ENCODE results near the gene TRIM2. TPM values are rescaled to one million over a fixed set of nuclear protein-coding genes. Genes with fewer than 3 reads are reported as not detected.

TRIM2 gene
- total RNA-seq, 4 donors from 2014 or later: 25.9 to 121 (median 45.6) TPM

GRCh38 chr4:153290134-153290533 lies 85.9 kb downstream of the TRIM2 start:
- DNase-seq: no peak
- no peaks in the 10 kb centered on the region for H3K4me1 ChIP-seq
- no peaks in the 10 kb centered on the region for H3K36me3 ChIP-seq
- H3K4me3 ChIP-seq: no peak overlapping the region
- TF ChIP-seq POLR2A (IDR thresholded peaks at IDR 0.05) (no peak), CTCF (IDR thresholded peaks at IDR 0.05) (no peak)
- intact Hi-C loops (cut with DNase I; ENCODE audit: low total_unique reads): no loop called here
- no peak overlapping the region for H3K27ac ChIP-seq
- no peaks in the 10 kb centered on the region for H3K9me3 ChIP-seq
- H3K27me3 ChIP-seq: no peaks in the 10 kb centered on the region

- no peaks in the 10 kb centered on the region for H3K27me3 ChIP-seq
- no peaks in the 10 kb centered on the region for H3K36me3 ChIP-seq
- TF ChIP-seq POLR2A (IDR thresholded peaks at IDR 0.05): no peak
- TF ChIP-seq CTCF (IDR thresholded peaks at IDR 0.05): no peak
- intact Hi-C loops (cut with DNase I; ENCODE audit: low total_unique reads): no loop called here
- no peaks in the 10 kb centered on the region for H3K9me3 ChIP-seq
- no peak overlapping the region for H3K4me3 ChIP-seq
- H3K4me1 ChIP-seq: peaks cover 0 to 7% of the 10 kb centered on the region in 2 donors
- no peak for DNase-seq
- H3K27ac ChIP-seq: no peak overlapping the region
These were observed 87.3 kb downstream of the TRIM2 start for GRCh38 chr4:153291562-153291961.

GRCh38 chr4:153292897-153293741 lies 88.9 kb downstream of the TRIM2 start:
- intact Hi-C loops (cut with DNase I; ENCODE audit: low total_unique reads): no loop called here
- DNase-seq: no peak

GRCh38 chr4:153293742-153294057 lies 89.5 kb downstream of the TRIM2 start:
- no peak overlapping the region for H3K27ac ChIP-seq
- intact Hi-C loops (cut with DNase I; ENCODE audit: low total_unique reads): no loop called here
- H3K4me3 ChIP-seq: no peak overlapping the region
- no peaks in the 10 kb centered on the region for H3K36me3 ChIP-seq
- H3K9me3 ChIP-seq: no peaks in the 10 kb centered on the region
- H3K4me1 ChIP-seq: peaks cover 0 to 7% of the 10 kb centered on the region in 2 donors
- TF ChIP-seq POLR2A (IDR thresholded peaks at IDR 0.05): no peak
- no peak for TF ChIP-seq CTCF (IDR thresholded peaks at IDR 0.05)
- DNase-seq: no peak
- no peaks in the 10 kb centered on the region for H3K27me3 ChIP-seq

More at GRCh38 chr4:153292897-153293741, 88.9 kb downstream of the TRIM2 start:
- H3K4me3 ChIP-seq: no peak overlapping the region
- H3K9me3 ChIP-seq: no peaks in the 10 kb centered on the region
- peaks cover 0 to 7% of the 10 kb centered on the region in 2 donors for H3K4me1 ChIP-seq
- H3K36me3 ChIP-seq: no peaks in the 10 kb centered on the region
- H3K27me3 ChIP-seq: no peaks in the 10 kb centered on the region
- H3K27ac ChIP-seq: no peak overlapping the region
- no peak for TF ChIP-seq POLR2A (IDR thresholded peaks at IDR 0.05)
- no peak for TF ChIP-seq CTCF (IDR thresholded peaks at IDR 0.05)

GRCh38 chr4:153294631-153295030 lies 90.4 kb downstream of the TRIM2 start:
- Histone ChIP-seq H3K27me3 (no peaks in the 10 kb centered on the region), H3K4me1 (peaks cover 0 to 7% of the 10 kb centered on the region in 2 donors), H3K27ac (no peak overlapping the region), H3K9me3 (no peaks in the 10 kb centered on the region), H3K36me3 (no peaks in the 10 kb centered on the region), H3K4me3 (no peak overlapping the region)
- no peak for TF ChIP-seq CTCF (IDR thresholded peaks at IDR 0.05)
- TF ChIP-seq POLR2A (IDR thresholded peaks at IDR 0.05): no peak
- DNase-seq: no peak
- intact Hi-C loops (cut with DNase I; ENCODE audit: low total_unique reads): no loop called here

Measured in uterus (tissue), 4 donors.